HG03521 (cell line): ENCODE measurements around the gene ACTG1.

ENCODE experiments used
- ATAC-seq: cut with Tn5 transposase; IDR thresholded peaks from one replicate; pipeline ENCODE4 v1.9.1; 2021; ENCODE audit warnings: mild to moderate bottlenecking, moderate library complexity; ENCODE audit not compliant: unreplicated experiment

The ACTG1 gene

GRCh38 chr17:81545160-81545949, 32.8 kb upstream of the ACTG1 start:
- ATAC-seq, result no peak

DNA sequence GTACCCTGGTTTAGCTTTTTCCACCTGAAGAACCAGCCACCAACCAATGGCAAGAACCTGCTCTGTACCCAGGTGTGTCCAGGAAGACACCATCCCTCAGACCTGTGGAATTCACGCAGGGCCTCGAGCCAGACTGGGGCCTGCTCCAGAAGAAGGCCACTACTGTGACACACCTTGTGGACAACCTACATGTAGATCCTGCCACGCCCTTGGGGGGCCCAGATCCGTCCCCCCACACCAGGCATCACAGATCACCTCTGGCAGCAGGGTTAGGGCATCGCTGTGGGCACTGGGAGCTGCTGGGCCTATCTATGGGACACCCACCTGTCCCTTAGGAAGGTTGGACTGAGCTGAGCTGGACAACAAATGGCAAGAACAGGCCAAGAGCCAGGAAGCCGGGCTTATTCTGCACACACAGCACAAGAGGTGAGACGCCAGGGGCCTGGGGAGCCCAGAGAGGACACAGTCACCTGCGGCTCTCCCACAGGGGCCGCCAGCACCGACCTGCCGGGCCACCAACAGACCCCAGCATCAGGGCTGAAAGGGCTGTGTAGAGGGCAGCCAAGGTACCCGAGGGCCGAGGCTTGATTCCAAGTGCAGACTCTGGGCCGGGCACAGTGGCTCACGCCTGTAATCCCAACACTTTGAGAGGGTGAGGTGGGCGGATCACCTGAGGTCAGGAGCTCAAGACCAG, 31.8 kb upstream of the ACTG1 start:
- no peak for ATAC-seq

DNA sequence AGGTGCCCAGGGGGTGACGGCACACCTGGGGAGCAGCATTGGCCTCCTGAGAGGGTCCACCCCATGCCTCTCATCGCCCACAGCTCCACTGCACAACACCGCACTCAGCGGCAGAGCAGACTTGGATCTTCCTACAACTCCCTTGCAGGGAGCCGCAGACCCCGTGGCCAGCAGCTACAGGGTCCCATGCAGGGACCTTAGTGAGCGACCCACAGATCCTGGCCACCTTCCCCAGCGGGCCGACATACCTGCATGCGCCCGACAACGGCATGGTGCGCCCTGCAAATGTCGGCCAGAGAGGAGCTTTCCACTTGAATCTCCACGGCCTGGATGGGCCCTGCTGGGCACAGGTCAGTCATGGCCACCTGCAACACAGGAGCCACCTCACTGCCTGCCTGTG, 31.2 kb upstream of the ACTG1 start:
- no peak for ATAC-seq

DNA sequence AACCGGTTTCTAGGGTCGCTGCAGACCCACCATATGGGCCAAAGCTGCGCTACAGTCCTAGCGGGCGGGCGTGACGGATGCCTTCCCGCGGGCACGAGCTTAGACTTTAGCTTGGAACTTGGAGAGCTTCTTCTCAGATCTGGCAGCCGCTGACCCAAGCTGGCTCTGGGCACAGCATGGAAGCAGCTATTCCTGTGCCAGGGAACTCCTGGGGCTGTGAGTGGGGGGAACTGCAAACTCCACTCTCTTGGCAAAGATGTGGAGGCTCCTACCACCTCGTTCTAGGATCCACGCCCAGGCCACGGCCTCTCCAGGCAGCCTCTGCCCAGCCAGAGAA, 30.7 kb upstream of the ACTG1 start:
- ATAC-seq, result no peak

DNA sequence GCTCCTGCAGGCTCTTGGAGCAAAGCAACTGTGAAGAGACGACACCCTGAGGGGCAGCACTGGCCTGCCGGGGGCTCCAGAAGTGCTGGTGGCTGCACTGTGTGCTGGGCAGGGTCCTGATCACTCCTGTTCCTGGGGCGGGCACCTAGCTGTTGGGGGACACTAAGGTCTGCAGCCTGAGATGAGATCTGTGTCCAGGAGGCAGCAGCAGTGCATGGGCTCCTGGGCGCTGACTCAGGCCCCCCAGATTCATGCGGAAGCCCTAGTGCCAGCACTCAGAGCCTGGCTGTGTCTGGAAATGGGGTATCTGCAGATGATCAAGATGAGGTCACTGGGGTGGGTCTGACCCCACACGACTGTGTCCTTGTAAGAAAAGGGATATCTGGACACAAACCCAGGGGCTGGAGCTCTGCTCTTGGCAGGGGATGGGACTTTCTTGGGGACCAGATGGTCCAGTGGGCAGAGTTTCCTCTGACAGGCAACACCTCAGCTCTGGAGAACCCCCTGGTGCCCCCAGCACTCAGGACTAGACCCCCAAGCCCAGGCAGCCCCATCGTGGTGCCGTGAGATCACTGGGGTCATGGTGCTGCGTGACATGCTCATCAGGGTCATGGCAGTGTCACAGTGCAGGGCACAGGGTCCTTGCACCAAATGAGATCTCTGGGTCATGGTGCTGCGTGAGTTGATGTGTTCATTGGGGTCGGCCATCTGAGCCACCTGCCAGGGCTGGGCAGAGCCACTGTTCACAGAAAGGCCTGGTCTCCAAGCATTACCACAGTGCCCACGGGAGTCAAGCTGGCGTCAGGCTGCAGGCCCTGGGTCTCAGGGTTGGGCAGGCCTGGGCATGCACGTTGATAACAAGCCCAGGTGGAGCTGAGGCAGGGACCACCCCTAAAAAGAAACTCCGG, 30.1 kb upstream of the ACTG1 start:
- ATAC-seq, result no peak

DNA sequence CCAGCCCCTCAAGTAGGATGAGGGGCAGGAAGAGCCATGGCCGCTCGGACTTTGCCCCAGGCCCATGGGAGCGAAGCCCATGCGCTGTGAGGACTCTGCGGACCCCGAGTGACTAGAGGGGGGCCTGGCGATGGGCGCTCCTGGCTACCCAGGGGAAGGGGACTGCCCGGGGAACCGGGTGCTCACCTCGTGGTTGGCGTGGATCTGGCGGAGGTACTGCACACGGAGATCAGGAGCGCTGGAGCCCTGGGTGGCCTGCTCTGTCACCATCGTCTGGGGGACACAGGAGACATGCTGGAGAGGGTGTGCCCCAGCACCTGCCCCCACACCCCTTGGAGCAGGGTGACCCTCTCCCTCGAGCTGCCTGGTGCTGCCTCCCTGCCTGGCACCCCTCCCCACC, 28.5 kb upstream of the ACTG1 start:
- no peak for ATAC-seq

DNA sequence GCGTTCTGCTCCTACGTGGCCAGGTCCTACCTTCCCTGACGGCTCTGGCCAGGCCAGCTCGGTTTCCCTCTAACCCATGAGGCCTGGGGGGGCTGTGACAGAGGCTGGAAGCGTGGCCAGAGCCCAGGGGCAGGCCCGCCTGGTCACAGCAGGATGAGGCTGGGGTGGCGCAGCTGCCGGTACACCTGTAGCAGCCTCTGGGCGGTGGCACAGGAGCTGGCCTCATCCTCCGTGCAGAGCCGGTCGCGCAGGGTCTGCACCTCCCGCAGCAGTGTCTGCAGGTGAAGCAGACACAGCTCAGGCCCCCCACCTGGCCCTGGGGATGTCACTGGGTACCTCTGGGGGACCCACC, 28.1 kb upstream of the ACTG1 start:
- ATAC-seq, result no peak

DNA sequence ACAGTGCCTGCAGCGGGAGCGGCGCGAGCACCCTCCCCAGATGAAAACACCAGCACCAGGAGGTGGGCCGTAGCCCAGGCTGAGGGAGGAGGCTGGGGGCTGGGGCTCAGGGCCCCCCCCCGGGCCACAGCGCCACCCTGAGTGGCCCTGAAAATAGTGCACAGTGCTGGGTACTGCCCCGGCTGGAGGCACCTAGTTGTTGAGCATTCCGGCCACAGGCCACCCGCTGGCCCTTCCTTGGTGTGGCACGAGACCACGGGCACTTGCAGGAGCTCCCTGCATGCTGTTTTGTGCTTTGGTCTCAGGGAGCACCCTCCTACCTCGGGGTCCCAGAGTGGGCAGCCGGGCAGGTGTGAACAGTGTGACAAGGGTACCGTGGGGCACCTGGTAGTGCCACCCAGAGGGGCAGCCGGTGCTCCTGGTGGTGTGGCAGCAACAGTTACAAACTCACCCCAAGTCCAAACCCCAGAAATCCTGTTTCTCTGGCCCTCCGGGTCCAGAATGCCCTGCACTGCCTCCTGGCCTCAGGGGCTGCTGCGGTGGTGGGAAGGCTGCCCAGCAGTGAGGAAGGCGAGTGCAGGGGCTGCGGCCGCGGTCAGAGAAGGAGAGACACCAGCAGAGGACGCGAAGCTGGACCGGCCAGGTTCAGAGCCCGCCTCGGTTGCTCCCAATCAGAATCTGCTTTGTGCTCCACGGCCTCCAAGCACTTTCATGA, 27.5 kb upstream of the ACTG1 start:
- no peak for ATAC-seq

DNA sequence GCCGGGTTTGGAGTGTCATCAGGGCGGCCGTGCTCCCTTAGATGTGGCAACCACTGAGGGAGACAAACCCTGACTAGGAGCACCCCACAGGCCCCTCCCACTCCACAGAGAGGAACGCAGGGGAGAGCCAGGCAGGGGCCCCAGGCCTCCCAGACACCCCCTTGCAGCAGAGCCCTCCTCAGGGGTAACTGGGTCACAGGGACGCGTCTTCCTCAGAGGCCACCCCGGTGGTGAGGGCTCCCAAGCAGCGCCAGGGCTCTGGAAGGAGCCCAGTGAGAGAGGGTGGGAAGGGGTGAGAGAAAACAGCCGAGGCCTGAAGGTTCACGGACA, 26.9 kb upstream of the ACTG1 start:
- ATAC-seq, result no peak

DNA sequence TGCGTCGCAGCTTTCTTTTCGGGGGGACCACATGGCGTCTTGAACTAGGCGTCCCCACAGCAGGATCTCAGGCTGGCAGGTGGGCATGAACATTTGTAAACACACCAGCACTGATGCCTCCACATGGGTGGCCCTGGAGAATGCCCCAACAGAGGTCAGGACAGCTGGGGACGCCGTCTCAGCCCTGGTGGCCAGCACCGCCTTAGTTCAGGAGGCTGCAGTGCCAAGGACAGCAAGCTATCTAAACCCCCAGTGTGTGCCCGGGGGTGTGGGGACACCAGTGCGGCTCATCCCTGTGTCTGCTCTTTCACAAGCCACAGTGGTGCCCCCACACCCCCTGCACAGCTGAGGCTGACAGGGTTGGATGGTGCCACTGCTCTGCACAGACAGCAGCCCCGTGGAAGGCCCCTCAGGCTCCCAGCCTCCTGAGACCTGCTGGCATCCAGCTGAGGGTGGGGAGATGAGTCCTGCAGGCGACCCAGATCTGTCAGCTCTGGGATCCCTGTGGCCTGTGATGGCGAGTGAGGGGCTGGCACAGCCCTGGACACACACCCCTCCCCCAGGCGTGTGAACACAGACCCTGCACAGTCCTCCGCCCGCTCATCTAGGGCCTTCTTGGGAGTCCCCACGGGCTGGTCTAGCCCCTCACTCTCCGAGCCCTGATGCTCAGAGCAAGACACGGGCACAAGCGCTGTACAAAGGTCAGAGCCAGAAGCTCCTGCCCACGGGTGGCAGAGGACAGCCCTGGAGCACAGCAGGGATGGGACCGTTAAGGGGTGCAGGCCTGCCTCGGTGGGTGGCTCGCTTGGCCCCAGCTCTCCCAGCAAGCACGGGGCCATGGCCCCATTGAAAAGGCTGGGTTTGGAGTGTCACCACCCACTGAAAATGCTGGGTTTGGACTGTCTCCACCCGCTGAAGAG, 26.3 kb upstream of the ACTG1 start:
- no peak for ATAC-seq

DNA sequence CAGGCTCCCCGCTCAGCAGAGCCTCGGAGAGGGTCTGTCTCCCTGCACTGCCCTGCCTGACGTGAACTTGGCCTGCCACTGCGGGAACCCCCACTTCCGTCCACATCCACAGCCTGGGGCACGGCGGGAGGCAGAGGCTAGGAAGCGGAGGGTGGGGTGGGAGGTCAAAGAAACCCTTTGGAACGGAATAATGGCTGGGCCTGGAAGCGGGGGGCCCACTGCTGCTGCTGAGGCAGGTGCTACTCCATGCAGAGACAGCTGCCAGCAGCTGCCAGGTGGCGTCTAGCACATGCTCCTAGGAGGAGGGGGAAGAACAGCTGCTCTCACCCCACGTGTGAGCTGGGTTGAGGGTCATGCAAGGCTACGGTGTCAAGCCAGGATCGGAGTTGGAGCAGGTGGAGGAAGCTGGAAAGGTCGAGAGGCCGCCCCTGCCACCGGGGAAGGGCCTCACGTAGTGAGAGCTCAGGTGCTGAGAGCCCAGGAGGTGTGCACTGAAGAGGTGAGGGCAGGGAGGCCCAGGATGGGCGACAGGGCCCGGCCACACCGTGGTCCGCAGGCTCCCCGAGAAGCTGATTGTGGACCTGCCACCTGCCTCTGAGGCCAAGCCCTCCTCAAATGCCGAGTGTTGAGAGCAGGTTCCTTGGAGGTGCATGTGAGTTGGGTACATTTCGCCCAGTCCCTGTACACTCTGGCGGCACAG, 25.4 kb upstream of the ACTG1 start:
- no peak for ATAC-seq

DNA sequence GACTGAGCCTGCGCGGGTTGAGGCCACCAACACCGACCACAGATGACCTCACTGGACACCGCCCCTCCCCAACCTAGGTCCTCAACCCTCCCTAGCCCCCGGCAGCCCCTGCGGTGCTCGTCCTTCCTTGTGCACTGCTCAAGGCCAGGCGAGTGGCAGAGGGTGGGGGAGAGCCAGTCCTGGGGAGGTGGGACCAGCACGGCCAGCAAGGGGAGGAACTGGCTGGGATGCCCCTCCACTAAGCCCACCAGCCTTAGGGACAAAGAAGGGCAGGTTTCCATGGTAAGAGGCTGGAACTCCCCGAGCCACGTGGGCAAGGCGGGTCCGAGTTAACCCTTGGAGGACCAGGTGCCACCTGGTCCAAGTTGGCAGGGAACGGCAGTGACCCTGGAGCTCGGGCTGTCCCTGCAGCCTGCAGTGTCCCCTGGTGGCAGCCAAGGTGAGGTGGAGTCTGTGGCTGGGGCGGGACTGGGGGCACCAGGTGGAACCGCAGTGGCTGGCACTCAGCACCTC, 24.8 kb upstream of the ACTG1 start:
- no peak for ATAC-seq

GRCh38 chr17:81536299-81537290, 24.0 kb upstream of the ACTG1 start:
- no peak for ATAC-seq

GRCh38 chr17:81535480-81536298, 23.1 kb upstream of the ACTG1 start:
- no peak for ATAC-seq

DNA sequence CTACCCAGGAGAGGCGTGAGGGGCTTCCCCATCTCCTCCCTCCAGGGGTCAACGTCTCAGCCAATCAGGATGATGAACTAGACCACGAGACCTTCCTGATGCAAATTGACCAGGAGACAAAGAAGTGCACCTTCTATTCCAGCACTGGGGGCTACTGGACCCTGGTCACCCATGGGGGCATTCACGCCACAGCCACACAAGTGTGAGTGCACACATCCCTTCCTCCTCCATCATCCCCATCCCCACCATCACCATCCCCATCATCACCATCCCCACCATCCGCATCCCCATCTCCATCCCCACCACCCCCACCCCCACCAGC, 22.4 kb upstream of the ACTG1 start:
- no peak for ATAC-seq

DNA sequence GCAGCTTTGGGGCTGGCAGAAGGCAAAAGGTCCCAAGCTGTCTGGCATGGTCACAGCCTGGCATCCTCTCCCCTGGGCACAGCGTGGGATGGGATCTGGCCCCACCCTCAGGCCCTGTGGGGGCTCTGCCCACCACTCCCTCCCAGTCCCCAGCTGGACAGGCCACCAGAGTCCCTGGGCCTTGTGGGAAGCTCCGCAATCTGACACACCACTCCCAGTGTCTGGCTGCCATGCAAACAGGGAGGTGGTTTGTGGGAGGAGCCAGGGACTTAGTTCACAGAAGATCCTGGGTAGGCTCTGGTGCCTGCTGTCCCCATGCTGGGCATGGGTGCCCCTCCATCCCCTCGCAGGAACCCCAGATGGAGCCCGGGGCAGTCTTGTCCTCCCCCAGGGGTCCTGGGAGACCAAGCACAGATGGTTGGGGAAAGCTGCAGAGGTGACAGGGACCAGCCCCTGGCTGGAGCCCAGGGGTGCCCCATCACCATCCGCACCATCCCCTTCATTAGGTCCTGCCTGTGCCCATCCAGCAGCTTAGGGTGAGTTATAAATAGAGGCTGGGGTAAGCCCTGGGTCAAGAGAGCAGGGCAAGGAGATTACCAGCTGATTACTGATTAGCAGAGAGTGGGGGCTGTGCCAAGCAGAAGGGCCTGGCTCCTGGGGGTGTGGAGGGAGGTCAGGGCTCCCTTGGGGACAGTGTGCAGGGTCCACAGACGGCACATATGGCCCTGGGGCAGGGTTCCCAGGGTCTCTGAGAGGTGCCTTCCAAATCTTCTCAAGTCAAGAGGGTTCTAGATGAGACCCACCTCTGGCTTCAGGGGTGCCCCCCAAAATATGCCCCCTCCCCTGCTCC, 21.8 kb upstream of the ACTG1 start:
- ATAC-seq, result no peak
